C4-2B (cell line): Measurements from ENCODE around the gene YIPF2.

Source experiments
- ZFX ChIP-seq: fragments of 450-650 bp; IDR thresholded peaks from 2 replicates; pipeline ENCODE4 v1.6.1; 2017
- TF ChIP-seq, protein P1 (sequence below): fragments of 450-650 bp; conservative IDR thresholded peaks from 2 replicates; pipeline ENCODE4 v1.5.1; 2017; ENCODE audit warnings: mild to moderate bottlenecking

DNA sequence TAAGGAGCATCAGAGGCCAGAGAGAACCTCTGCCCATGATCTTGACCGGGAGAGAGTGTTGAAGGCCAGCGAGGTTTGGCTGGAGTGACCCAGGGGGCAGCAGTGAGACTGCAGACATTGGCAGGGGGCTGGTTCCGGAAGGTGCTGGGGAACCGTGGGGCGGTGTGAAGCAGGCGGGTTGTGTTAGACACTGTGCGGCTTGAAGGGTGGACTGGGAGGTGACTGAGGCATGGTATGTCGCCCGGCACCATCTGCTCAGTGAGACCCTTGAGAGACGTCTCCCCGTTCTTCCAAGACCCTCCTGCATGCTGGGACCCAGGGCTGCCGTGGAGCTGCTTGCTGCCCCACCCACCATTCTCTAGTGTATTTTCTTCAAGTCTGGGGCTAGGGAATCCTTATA, 32.5 kb downstream of the YIPF2 start:
- TF ChIP-seq, protein P1, sequence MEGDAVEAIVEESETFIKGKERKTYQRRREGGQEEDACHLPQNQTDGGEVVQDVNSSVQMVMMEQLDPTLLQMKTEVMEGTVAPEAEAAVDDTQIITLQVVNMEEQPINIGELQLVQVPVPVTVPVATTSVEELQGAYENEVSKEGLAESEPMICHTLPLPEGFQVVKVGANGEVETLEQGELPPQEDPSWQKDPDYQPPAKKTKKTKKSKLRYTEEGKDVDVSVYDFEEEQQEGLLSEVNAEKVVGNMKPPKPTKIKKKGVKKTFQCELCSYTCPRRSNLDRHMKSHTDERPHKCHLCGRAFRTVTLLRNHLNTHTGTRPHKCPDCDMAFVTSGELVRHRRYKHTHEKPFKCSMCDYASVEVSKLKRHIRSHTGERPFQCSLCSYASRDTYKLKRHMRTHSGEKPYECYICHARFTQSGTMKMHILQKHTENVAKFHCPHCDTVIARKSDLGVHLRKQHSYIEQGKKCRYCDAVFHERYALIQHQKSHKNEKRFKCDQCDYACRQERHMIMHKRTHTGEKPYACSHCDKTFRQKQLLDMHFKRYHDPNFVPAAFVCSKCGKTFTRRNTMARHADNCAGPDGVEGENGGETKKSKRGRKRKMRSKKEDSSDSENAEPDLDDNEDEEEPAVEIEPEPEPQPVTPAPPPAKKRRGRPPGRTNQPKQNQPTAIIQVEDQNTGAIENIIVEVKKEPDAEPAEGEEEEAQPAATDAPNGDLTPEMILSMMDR: no peak
- TF ChIP-seq ZFX: no peak
